Thyroid gland (tissue), 4 donors: ENCODE data around the gene ADARB1. TPM values are rescaled to one million over a fixed set of nuclear protein-coding genes. Genes with fewer than 3 reads are reported as not detected.
A peak's percentile ranks its signal among the peaks of the same experiment; 100 is the strongest.

Experiments used
- DNase-seq, 2 donors: peaks; one replicate each; pipeline ENCODE4 v3.0.0-alpha.2; 2019
- H3K27ac ChIP-seq, 3 donors: fragments of 200-600 bp; sonication (generic); 1 replicate in 2 of 3; 2 replicates in 1 of 3; pipeline ENCODE4 v1.5.1; 2016 to 2019; ENCODE audit warnings: mild to moderate bottlenecking in 1 of 3, moderate library complexity in 1 of 3
- H3K27me3 ChIP-seq: fragments of 200-600 bp; sonication (generic); one replicate; pipeline ENCODE4 v1.5.1; 2019
- H3K36me3 ChIP-seq, 2 donors: fragments of 200-600 bp; sonication (generic); one replicate each; pipeline ENCODE4 v1.5.1; 2016 to 2019
- H3K4me1 ChIP-seq, 2 donors: fragments of 200-600 bp; sonication (generic); one replicate each; pipeline ENCODE4 v1.5.1; 2017 to 2019
- H3K4me3 ChIP-seq, 3 donors: fragments of 200-600 bp; sonication (generic); replicated peaks in 1 of 3; 1 replicate in 2 of 3; 2 replicates in 1 of 3; pipeline ENCODE4 v1.5.1; 2016; ENCODE audit warnings: mild to moderate bottlenecking in 1 of 3
- H3K9me3 ChIP-seq: fragments of 200-600 bp; sonication (generic); one replicate; pipeline ENCODE4 v1.5.1; 2017
- CTCF ChIP-seq, 6 experiments: fragments of 200-600 bp in 3 of 6; fragments of 450-650 bp in 3 of 6; sonication (generic) in 3 of 6; IDR thresholded peaks; one replicate each; pipeline ENCODE4 v1.5.1; 2016 to 2019; ENCODE audit warnings: antibody characterized with exemption in 6 of 6, mild to moderate bottlenecking in 2 of 6, inconsistent platforms in 1 of 6, moderate library complexity in 1 of 6
- POLR2A ChIP-seq, 2 donors: fragments of 450-650 bp; IDR thresholded peaks; one replicate each; pipeline ENCODE4 v1.6.1; 2017; ENCODE audit warnings: antibody characterized with exemption in 2 of 2, mild to moderate bottlenecking in 2 of 2, moderate library complexity in 1 of 2
- WGBS, 2 donors: methylation state at CpG; one replicate each; pipeline ENCODE4 v1.1.5; 2017; 5-methylcytosine and 5-hydroxymethylcytosine counted together
- intact Hi-C: fragments of 100-400 bp; cut with DNase I; formaldehyde crosslinking; loops from one replicate; pipeline ENCODE4 v1.15.1; 2023
- total RNA-seq, 4 donors: library from RNA; depleted of rRNA; stranded (reverse); fragments of >200 nt; gene quantifications; one replicate each; pipeline ENCODE4 v1.2.3, GENCODE V29; 2016

ADARB1 gene
- total RNA-seq, 4 donors from 2014 or later, result 5.0 to 20.2 (median 10.1) TPM

GRCh38 chr21:45040739-45041138, 33.6 kb upstream of the ADARB1 start:
- no peaks in the 10 kb centered on the region for H3K36me3 ChIP-seq
- 92 to 93% methylated on average over 15 of the region's 15 CpGs for WGBS, 2 donors
- no peak for DNase-seq
- H3K27ac ChIP-seq, result peak overlapping the region in 1 of 3 donors; percentile 7
- H3K9me3 ChIP-seq, result no peaks in the 10 kb centered on the region
- no peaks in the 10 kb centered on the region for H3K27me3 ChIP-seq
- intact Hi-C loops, result no loop called here
- peaks cover 0 to 10% of the 10 kb centered on the region in 2 donors for H3K4me1 ChIP-seq
- no peak overlapping the region for H3K4me3 ChIP-seq
- TF ChIP-seq CTCF (IDR thresholded peaks at IDR 0.05) (no peak), POLR2A (IDR thresholded peaks at IDR 0.05) (no peak)

- intact Hi-C loops, result no loop called here
- TF ChIP-seq CTCF (IDR thresholded peaks at IDR 0.05), result no peak
- no peak for TF ChIP-seq POLR2A (IDR thresholded peaks at IDR 0.05)
Observed at GRCh38 chr21:45041351-45041805, 33.0 kb upstream of the ADARB1 start.

GRCh38 chr21:45041984-45042663, 32.3 kb upstream of the ADARB1 start:
- intact Hi-C loops, result no loop called here
- no peaks in the 10 kb centered on the region for H3K27me3 ChIP-seq
- no peaks in the 10 kb centered on the region for H3K36me3 ChIP-seq
- no peak overlapping the region for H3K4me3 ChIP-seq
- peaks cover 0 to 10% of the 10 kb centered on the region in 2 donors for H3K4me1 ChIP-seq
- 89 to 91% methylated on average over 7 of the region's 7 CpGs for WGBS, 2 donors
- no peak for TF ChIP-seq CTCF (IDR thresholded peaks at IDR 0.05)
- TF ChIP-seq POLR2A (IDR thresholded peaks at IDR 0.05), result no peak
- no peaks in the 10 kb centered on the region for H3K9me3 ChIP-seq
- H3K27ac ChIP-seq, result no peak overlapping the region
- DNase-seq, result no peak

More at GRCh38 chr21:45041351-45041805, 33.0 kb upstream of the ADARB1 start:
- Histone ChIP-seq H3K4me1 (peaks cover 0 to 10% of the 10 kb centered on the region in 2 donors), H3K27ac (no peak overlapping the region), H3K4me3 (no peak overlapping the region), H3K27me3 (no peaks in the 10 kb centered on the region), H3K36me3 (no peaks in the 10 kb centered on the region), H3K9me3 (no peaks in the 10 kb centered on the region)
- DNase-seq, result peak; percentile 25 to 37
- WGBS, 2 donors, result 51 to 59% methylated on average over 12 to 15 of the region's 16 CpGs

GRCh38 chr21:45042664-45043161, 31.7 kb upstream of the ADARB1 start:
- Histone ChIP-seq H3K9me3 (no peaks in the 10 kb centered on the region), H3K4me1 (peaks cover 0 to 10% of the 10 kb centered on the region in 2 donors), H3K27ac (no peak overlapping the region), H3K4me3 (no peak overlapping the region), H3K27me3 (no peaks in the 10 kb centered on the region), H3K36me3 (no peaks in the 10 kb centered on the region)
- intact Hi-C loops, result no loop called here
- no peak for DNase-seq
- TF ChIP-seq POLR2A (IDR thresholded peaks at IDR 0.05) (no peak), CTCF (IDR thresholded peaks at IDR 0.05) (no peak)
- 80 to 86% methylated on average over 11 to 15 of the region's 15 CpGs for WGBS, 2 donors

- no peak for DNase-seq
- WGBS, 2 donors, result 85 to 93% methylated on average over 22 of the region's 22 CpGs
- H3K4me3 ChIP-seq, result no peak overlapping the region
- H3K27ac ChIP-seq, result no peak overlapping the region
- no peaks in the 10 kb centered on the region for H3K27me3 ChIP-seq
- TF ChIP-seq CTCF (IDR thresholded peaks at IDR 0.05) (no peak), POLR2A (IDR thresholded peaks at IDR 0.05) (no peak)
- peaks cover 0 to 10% of the 10 kb centered on the region in 2 donors for H3K4me1 ChIP-seq
- H3K9me3 ChIP-seq, result no peaks in the 10 kb centered on the region
- intact Hi-C loops, result no loop called here
- H3K36me3 ChIP-seq, result no peaks in the 10 kb centered on the region
Observed at GRCh38 chr21:45043541-45044020, 30.8 kb upstream of the ADARB1 start.
